ENCODE data around the gene FCHO2.

GRCh38 chr5:73007051-73007450 lies 51.2 kb downstream of the FCHO2 start:
- TF ChIP-seq CTCF (IDR thresholded peaks at IDR 0.05; ENCODE audit: control extremely low read depth in 1 of 3, insufficient read depth in 1 of 3, low read depth in 1 of 3, low read length in 3 of 3) = no peak
- TF ChIP-seq EZH2 (IDR thresholded peaks at IDR 0.05; ENCODE audit: low read depth, low read length, severe bottlenecking) = no peak
- no peak for TF ChIP-seq TAF1 (IDR thresholded peaks at IDR 0.05; ENCODE audit: low read depth, low read length)
